22Rv1 (cell line): ENCODE results near the gene DOCK8.

Source experiments
- H3K27ac ChIP-seq: fragments of 450-650 bp; 2 replicates; pipeline ENCODE4 v1.5.1; 2017
- CTCF ChIP-seq: fragments of 450-650 bp; IDR thresholded peaks from 2 replicates; pipeline ENCODE4 v1.5.1; 2017; ENCODE audit warnings: mild to moderate bottlenecking
- ZFX ChIP-seq: fragments of 450-650 bp; IDR thresholded peaks from 2 replicates; pipeline ENCODE4 v1.6.1; 2017; ENCODE audit warnings: antibody characterized with exemption, borderline replicate concordance

DOCK8 gene

GRCh38 chr9:372128-372527 lies 157.5 kb downstream of the DOCK8 start:
- TF ChIP-seq CTCF, result no peak
- TF ChIP-seq ZFX, result no peak
- H3K27ac ChIP-seq, result no peak overlapping the region

DNA sequence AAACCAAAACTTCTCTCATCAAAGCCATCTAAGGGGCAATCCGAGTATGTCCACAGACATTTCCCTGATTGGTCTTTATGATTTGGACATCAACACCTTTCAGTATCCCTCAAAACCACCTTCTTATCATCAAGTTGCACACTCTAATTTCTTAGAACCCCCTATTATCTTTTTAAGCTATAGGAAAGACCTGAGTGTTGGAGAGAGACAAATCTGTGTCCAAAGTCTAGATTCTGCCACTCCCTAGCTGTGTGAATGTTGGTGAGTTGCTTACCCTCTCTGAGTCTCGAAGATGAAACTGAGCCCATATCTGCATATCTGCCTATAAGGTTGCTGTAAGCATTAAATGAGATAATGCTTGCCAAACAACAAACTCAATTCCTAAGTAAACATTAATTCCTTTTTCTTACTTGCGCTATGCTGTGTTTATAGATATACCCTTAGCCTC lies 159.1 kb downstream of the DOCK8 start:
- no peak overlapping the region for H3K27ac ChIP-seq
- TF ChIP-seq CTCF, result no peak
- TF ChIP-seq ZFX, result no peak

DNA sequence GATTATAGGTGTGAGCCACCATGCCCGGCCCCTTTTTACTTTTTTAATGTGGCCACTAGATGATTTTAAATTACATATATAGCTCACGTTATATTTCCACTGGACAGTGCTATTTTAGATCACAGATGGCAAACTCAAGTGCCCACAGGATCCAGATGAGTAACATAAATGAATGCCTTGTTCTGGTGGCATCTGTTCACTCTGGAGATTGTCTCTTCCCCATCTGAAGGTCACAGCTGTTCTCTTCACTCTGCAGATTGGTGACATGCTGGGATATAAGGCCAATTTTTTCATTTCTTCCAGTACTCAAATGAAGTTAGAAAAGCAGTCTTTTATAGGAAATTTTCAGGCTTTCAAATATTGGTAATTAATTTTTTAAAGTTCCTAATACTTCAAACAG lies 160.1 kb downstream of the DOCK8 start:
- H3K27ac ChIP-seq, result no peak overlapping the region
- no peak for TF ChIP-seq ZFX
- no peak for TF ChIP-seq CTCF

DNA sequence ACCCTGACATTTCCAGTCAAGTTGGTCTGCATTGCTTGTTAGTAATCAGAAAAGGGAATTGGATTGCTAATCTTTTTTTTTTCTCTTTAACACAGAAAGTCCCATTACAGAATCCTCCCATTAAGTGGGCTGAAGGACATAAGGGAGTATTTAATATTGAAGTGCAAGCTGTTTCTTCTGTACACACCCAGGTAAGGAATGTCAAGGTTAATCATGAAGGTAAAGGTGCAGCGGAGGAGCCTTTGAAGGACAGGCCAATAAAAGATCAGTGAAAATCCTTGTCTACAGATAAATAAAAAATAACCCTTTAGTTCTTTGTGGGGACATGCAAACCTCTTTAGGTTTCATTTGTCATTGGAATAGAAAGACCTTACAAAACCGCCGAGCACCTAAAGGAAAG lies 161.4 kb downstream of the DOCK8 start:
- TF ChIP-seq CTCF (no peak), ZFX (no peak)

GRCh38 chr9:378263-378662 lies 163.6 kb downstream of the DOCK8 start:
- TF ChIP-seq ZFX (no peak), CTCF (no peak)
- H3K27ac ChIP-seq, result no peak overlapping the region

More for the DNA sequence above, 161.4 kb downstream of the DOCK8 start:
- H3K27ac ChIP-seq, result no peak overlapping the region

DNA sequence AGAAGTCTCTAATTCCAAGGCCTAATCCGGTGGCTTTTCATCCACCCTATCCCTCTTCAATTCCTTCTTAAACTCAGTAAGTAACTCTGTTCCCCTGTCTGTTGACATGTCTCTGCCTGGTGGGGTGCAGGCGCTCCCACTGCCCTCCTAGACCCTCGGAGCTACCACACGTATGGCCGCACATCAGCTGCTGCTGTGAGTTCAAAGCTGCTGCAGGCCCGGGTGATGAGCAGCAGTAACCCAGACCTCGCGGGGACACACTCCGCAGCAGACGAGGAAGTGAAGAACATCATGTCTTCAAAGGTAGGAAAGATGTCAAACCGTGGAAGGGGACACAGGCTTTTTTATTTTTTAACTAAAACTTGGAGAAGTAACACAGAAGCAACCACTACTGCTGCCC lies 167.7 kb downstream of the DOCK8 start:
- H3K27ac ChIP-seq, result no peak overlapping the region
- TF ChIP-seq ZFX, result no peak
- TF ChIP-seq CTCF, result no peak

DNA sequence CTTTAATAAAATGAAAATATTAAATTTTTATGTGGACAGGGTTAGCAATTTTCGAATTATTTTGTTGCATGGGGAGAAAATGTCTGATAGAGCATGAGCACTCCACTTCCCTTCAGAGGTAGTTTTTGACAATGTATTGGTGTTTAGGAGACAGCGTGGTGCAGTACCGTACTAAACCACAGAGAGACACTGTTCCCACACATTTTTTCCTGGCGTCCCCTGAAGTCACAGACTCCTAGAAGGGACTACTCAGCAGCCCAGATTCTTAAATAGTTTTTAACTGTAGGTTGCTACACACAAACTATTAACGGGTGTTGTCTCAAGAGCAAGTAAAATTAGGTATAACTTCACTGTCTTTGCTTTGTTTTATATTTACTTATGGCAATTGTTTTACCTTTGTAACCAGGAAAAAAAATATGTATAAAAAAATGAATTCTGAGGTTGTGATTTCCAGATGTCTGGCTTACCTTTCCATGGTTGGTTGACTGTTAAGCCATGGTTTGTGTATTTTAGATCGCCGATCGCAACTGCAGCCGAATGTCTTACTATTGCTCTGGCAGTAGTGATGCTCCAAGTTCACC lies 171.2 kb downstream of the DOCK8 start:
- no peak overlapping the region for H3K27ac ChIP-seq
- TF ChIP-seq ZFX (no peak), CTCF (peak; percentile 87)
